CD14-positive monocyte (primary cell): ENCODE results near the gene UBR2. TPM values are rescaled to one million over a fixed set of nuclear protein-coding genes. Genes with fewer than 3 reads are reported as not detected.

Source experiments
- DNase-seq, 3 donors: peaks; one replicate each; pipeline ENCODE4 v3.0.0-alpha.2; 2011 to 2022
- H2AFZ ChIP-seq: 2 replicates; pipeline ENCODE4 v1.6.0; 2012; ENCODE audit warnings: mild to moderate bottlenecking, low read depth, low read length, inconsistent platforms; ENCODE audit not compliant: insufficient read depth, poor library complexity, severe bottlenecking
- H3K27ac ChIP-seq, 2 donors: 1 replicate in 1 of 2; 2 replicates in 1 of 2; pipeline ENCODE4 v1.5.1; 2012 to 2013; ENCODE audit warnings: low read length in 2 of 2, control low read depth in 1 of 2, inconsistent platforms in 1 of 2, low read depth in 1 of 2, mild to moderate bottlenecking in 1 of 2
- H3K27me3 ChIP-seq, 2 donors: one replicate each; pipeline versions ENCODE4 v1.6.0 to v1.6.1; 2011 to 2013; ENCODE audit warnings: low read length in 2 of 2; ENCODE audit not compliant: control insufficient read depth in 2 of 2, insufficient read depth in 2 of 2
- H3K36me3 ChIP-seq, 2 donors: replicated peaks in 1 of 2; 1 replicate in 1 of 2; 2 replicates in 1 of 2; pipeline versions ENCODE4 v1.5.1 to v1.6.1; 2012 to 2013; ENCODE audit warnings: low read length in 2 of 2, control low read depth in 1 of 2, inconsistent platforms in 1 of 2, mild to moderate bottlenecking in 1 of 2; ENCODE audit not compliant: insufficient read depth in 2 of 2, control insufficient read depth in 1 of 2
- H3K4me1 ChIP-seq, 2 donors: 1 replicate in 1 of 2; 2 replicates in 1 of 2; pipeline versions ENCODE4 v1.5.1 to v1.6.1; 2012 to 2013; ENCODE audit warnings: low read length in 2 of 2, control low read depth in 1 of 2, inconsistent platforms in 1 of 2, mild to moderate bottlenecking in 1 of 2, moderate library complexity in 1 of 2; ENCODE audit not compliant: insufficient read depth in 2 of 2, control insufficient read depth in 1 of 2
- H3K4me2 ChIP-seq: replicated peaks from 2 replicates; pipeline ENCODE3; 2012; ENCODE audit warnings: low read length, moderate library complexity, mild to moderate bottlenecking; ENCODE audit not compliant: poor library complexity, severe bottlenecking; ENCODE audit errors: extremely low read depth
- H3K4me3 ChIP-seq, 3 experiments: fragments of 200-600 bp in 1 of 3; sonication (generic) in 1 of 3; replicated peaks in 1 of 3; 1 replicate in 2 of 3; 2 replicates in 1 of 3; pipeline ENCODE4 v1.5.1; 2011 to 2013; ENCODE audit warnings: low read length in 3 of 3, mild to moderate bottlenecking in 3 of 3, control low read depth in 2 of 3, low read depth in 2 of 3, inconsistent platforms in 1 of 3, moderate library complexity in 1 of 3
- H3K79me2 ChIP-seq: 2 replicates; pipeline ENCODE4 v1.6.0; 2012; ENCODE audit warnings: mild to moderate bottlenecking, control low read depth, inconsistent platforms, low read length, moderate library complexity; ENCODE audit not compliant: insufficient read depth
- H3K9ac ChIP-seq: 2 replicates; pipeline ENCODE4 v1.6.0; 2017; ENCODE audit warnings: low read length, mild to moderate bottlenecking; ENCODE audit not compliant: insufficient read depth, poor library complexity, severe bottlenecking
- H3K9me3 ChIP-seq, 2 donors: replicated peaks in 1 of 2; 1 replicate in 1 of 2; 2 replicates in 1 of 2; pipeline versions ENCODE4 v1.5.1 to v1.6.1; 2012 to 2013; ENCODE audit warnings: low read length in 2 of 2, control low read depth in 1 of 2; ENCODE audit not compliant: control insufficient read depth in 1 of 2, insufficient read depth in 1 of 2
- H4K20me1 ChIP-seq: 2 replicates; pipeline ENCODE4 v1.6.0; 2012; ENCODE audit warnings: mild to moderate bottlenecking, low read length, control low read depth, moderate library complexity; ENCODE audit not compliant: insufficient read depth
- H3K27ac Mint-ChIP-seq, 7 donors: one replicate each; pipeline ENCODE4 v1.8.0; 2020; ENCODE audit warnings: mild to moderate bottlenecking in 7 of 7, mixed read lengths in 7 of 7, moderate library complexity in 6 of 7, inconsistent platforms in 2 of 7
- H3K27me3 Mint-ChIP-seq, 3 donors: one replicate each; pipeline ENCODE4 v1.8.0; 2021 to 2022; ENCODE audit warnings: low read depth in 3 of 3, mild to moderate bottlenecking in 3 of 3, mixed read lengths in 3 of 3, moderate library complexity in 3 of 3, inconsistent platforms in 1 of 3
- H3K36me3 Mint-ChIP-seq, 2 donors: one replicate each; pipeline ENCODE4 v1.8.0; 2020; ENCODE audit warnings: mixed read lengths in 2 of 2, inconsistent platforms in 1 of 2, mild to moderate bottlenecking in 1 of 2
- H3K4me1 Mint-ChIP-seq: one replicate; pipeline ENCODE4 v1.8.0; 2020; ENCODE audit warnings: mild to moderate bottlenecking, mixed read lengths
- H3K4me3 Mint-ChIP-seq, 2 donors: one replicate each; pipeline ENCODE4 v1.8.0; 2020; ENCODE audit warnings: mild to moderate bottlenecking in 2 of 2, mixed read lengths in 2 of 2, moderate library complexity in 1 of 2
- H3K9me3 Mint-ChIP-seq, 7 donors: one replicate each; pipeline ENCODE4 v1.8.0; 2020 to 2022; ENCODE audit warnings: mixed read lengths in 7 of 7, mild to moderate bottlenecking in 6 of 7, moderate library complexity in 6 of 7, inconsistent platforms in 2 of 7
- CTCF ChIP-seq: fragments of 200-600 bp; IDR thresholded peaks from one replicate; pipeline ENCODE4 v1.8.0; 2022; ENCODE audit warnings: antibody characterized with exemption, mild to moderate bottlenecking
- WGBS: methylation state at CpG from one replicate; pipeline ENCODE4 v1.1.5; 2013; ENCODE audit warnings: missing lambda C conversion rate; ENCODE audit not compliant: insufficient coverage; 5-methylcytosine and 5-hydroxymethylcytosine counted together
- intact Hi-C, 2 donors: fragments of 100-400 bp; cut with micrococcal nuclease; formaldehyde crosslinking; loops; one replicate each; pipeline versions ENCODE4 v1.15.0 to v1.15.1; 2023
- polyA plus RNA-seq, 3 donors: library from polyadenylated mRNA; depleted of rRNA in 1 of 3; unstranded in 2 of 3; stranded (reverse) in 1 of 3; fragments of 300-500 nt in 2 of 3; fragments of >200 nt in 1 of 3; fragmentation: Illumina TruSeq in 2 of 3; gene quantifications; 1 replicate in 2 of 3; 2 replicates in 1 of 3; pipeline ENCODE4 v1.2.3, GENCODE V29; 2012 to 2021

Gene UBR2
- polyA plus RNA-seq, 3 donors = 9.0 to 17.8 (median 12.8) TPM

- no peaks in the 10 kb centered on the region for H4K20me1 ChIP-seq
- peaks cover 0 to 1% (median 0%) of the 10 kb centered on the region in 7 donors for H3K9me3 Mint-ChIP-seq
- H3K27me3 Mint-ChIP-seq = peaks cover 2 to 11% (median 7%) of the 10 kb centered on the region in 3 donors
- no peak for TF ChIP-seq CTCF
- H3K36me3 Mint-ChIP-seq = no peaks in the 10 kb centered on the region
- H2AFZ ChIP-seq = peak overlapping the region; percentile 97
- peak overlapping the region in 1 of 3 experiments; percentile 77 for H3K4me3 ChIP-seq
- DNase-seq = no peak
- H3K4me1 ChIP-seq = peaks cover 5 to 16% of the 10 kb centered on the region in 2 donors
- H3K27me3 ChIP-seq = no peaks in the 10 kb centered on the region
- peak overlapping the region in 1 of 2 donors; percentile 99 for H3K4me3 Mint-ChIP-seq
- H3K4me1 Mint-ChIP-seq = peaks cover 18% of the 10 kb centered on the region
- intact Hi-C loops = loop anchor here (2.0 to 10.0 kb wide), 3 partner anchors 59 to 65 kb away; partner anchors contain the start of gene BICRAL (in 1 of the 2)
- no peak overlapping the region for H3K9ac ChIP-seq
- no peak overlapping the region for H3K27ac ChIP-seq
- H3K4me2 ChIP-seq = peak overlapping the region; percentile 88
- no peaks in the 10 kb centered on the region for H3K9me3 ChIP-seq
- peak overlapping the region in 5 of 7 donors; percentile 48 to 87 (median 81) for H3K27ac Mint-ChIP-seq
- no peaks in the 10 kb centered on the region for H3K79me2 ChIP-seq
- no peaks in the 10 kb centered on the region for H3K36me3 ChIP-seq
These were observed 162.2 kb downstream of the UBR2 start for GRCh38 chr6:42726026-42726425.

GRCh38 chr6:42726485-42727086 is 162.8 kb downstream of the UBR2 start:
- TF ChIP-seq CTCF = peak; percentile 95
- no peaks in the 10 kb centered on the region for H3K36me3 ChIP-seq
- peak overlapping the region in 1 of 2 donors; percentile 50 for H3K27ac ChIP-seq
- peak overlapping the region; percentile 55 to 88 (median 77) for H3K4me3 ChIP-seq
- Mint-ChIP-seq H3K4me1 (peaks cover 18% of the 10 kb centered on the region), H3K36me3 (no peaks in the 10 kb centered on the region), H3K27ac (peak overlapping the region in 5 of 7 donors; percentile 74 to 87 (median 84)), H3K4me3 (peak overlapping the region; percentile 95 to 99), H3K27me3 (peaks cover 2 to 11% (median 7%) of the 10 kb centered on the region in 3 donors), H3K9me3 (peaks cover 0 to 3% (median 0%) of the 10 kb centered on the region in 7 donors)
- no peaks in the 10 kb centered on the region for H3K79me2 ChIP-seq
- H3K27me3 ChIP-seq = no peaks in the 10 kb centered on the region
- peak; percentile 80 to 89 (median 84) for DNase-seq
- peak overlapping the region; percentile 52 for H3K9ac ChIP-seq
- intact Hi-C loops = loop anchor here (2.0 to 10.0 kb wide), 3 partner anchors 58 to 66 kb away; partner anchors contain the start of gene BICRAL (in 1 of the 2)
- WGBS = 0% methylated on average over 2 of the region's 14 CpGs
- no peaks in the 10 kb centered on the region for H3K9me3 ChIP-seq
- peak overlapping the region; percentile 88 for H3K4me2 ChIP-seq
- peak overlapping the region; percentile 97 for H2AFZ ChIP-seq
- peaks cover 5 to 16% of the 10 kb centered on the region in 2 donors for H3K4me1 ChIP-seq
- H4K20me1 ChIP-seq = no peaks in the 10 kb centered on the region
